RWPE1 (cell line): ENCODE results near the gene FNDC4.

Experiments used
- CTCF ChIA-PET: fragments of 350-600 bp; sonication (Branson Sonifier 250); formaldehyde crosslinking; extraction: SDS; loops from one replicate; lab custom pipeline; 2021; lab: Yijun Ruan, JAX
- POLR2A ChIA-PET: fragments of 400-600 bp; formaldehyde crosslinking; extraction: SDS; loops from one replicate; lab custom pipeline; 2020; ENCODE audit warnings: antibody characterized with exemption; ENCODE audit not compliant: low non-redundant PET; lab: Yijun Ruan, JAX
- DNase-seq: peaks from one replicate; pipeline ENCODE4 v3.0.0; 2012; ENCODE audit warnings: low spot score
- H3K27ac ChIP-seq: fragments of 450-650 bp; 2 replicates; pipeline ENCODE4 v1.5.1; 2017
- TF ChIP-seq, protein P1 (sequence below): fragments of 450-650 bp; conservative IDR thresholded peaks from 2 replicates; pipeline ENCODE4 v1.5.1; 2017; ENCODE audit warnings: low read depth, mild to moderate bottlenecking

Gene FNDC4

DNA sequence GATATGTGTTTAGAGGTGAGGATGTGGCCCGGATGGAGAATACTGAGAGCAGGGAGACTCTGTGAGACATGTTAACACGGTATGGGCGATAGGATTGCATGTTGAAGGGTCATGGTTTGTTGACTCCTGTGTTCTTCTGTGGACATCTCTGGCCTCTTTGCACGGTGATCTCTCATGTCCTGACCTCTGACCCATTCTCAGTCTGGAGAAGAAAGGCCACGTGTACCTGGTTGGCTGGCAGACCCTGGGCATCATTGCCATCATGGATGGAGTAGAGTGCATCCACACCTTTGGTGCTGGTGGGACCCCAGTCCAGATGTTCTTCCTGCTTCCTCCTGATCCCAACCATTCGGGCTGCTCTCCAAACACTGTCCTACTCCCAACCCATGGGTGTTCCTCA, 11.6 kb upstream of the FNDC4 start:
- H3K27ac ChIP-seq: no peak overlapping the region
- ChIA-PET POLR2A (no interaction called here), CTCF (no interaction called here)
- DNase-seq: no peak
- TF ChIP-seq, protein P1, sequence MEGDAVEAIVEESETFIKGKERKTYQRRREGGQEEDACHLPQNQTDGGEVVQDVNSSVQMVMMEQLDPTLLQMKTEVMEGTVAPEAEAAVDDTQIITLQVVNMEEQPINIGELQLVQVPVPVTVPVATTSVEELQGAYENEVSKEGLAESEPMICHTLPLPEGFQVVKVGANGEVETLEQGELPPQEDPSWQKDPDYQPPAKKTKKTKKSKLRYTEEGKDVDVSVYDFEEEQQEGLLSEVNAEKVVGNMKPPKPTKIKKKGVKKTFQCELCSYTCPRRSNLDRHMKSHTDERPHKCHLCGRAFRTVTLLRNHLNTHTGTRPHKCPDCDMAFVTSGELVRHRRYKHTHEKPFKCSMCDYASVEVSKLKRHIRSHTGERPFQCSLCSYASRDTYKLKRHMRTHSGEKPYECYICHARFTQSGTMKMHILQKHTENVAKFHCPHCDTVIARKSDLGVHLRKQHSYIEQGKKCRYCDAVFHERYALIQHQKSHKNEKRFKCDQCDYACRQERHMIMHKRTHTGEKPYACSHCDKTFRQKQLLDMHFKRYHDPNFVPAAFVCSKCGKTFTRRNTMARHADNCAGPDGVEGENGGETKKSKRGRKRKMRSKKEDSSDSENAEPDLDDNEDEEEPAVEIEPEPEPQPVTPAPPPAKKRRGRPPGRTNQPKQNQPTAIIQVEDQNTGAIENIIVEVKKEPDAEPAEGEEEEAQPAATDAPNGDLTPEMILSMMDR: no peak

GRCh38 chr2:27502142-27502541, 7.1 kb upstream of the FNDC4 start:
- ChIA-PET CTCF (no interaction called here), POLR2A (no interaction called here)
- TF ChIP-seq, protein P1: no peak
- no peak overlapping the region for H3K27ac ChIP-seq
- no peak for DNase-seq

- ChIA-PET CTCF (no interaction called here), POLR2A (no interaction called here)
- no peak overlapping the region for H3K27ac ChIP-seq
- no peak for DNase-seq
- TF ChIP-seq, protein P1: no peak
Observed at GRCh38 chr2:27501042-27501441, 6.0 kb upstream of the FNDC4 start.

DNA sequence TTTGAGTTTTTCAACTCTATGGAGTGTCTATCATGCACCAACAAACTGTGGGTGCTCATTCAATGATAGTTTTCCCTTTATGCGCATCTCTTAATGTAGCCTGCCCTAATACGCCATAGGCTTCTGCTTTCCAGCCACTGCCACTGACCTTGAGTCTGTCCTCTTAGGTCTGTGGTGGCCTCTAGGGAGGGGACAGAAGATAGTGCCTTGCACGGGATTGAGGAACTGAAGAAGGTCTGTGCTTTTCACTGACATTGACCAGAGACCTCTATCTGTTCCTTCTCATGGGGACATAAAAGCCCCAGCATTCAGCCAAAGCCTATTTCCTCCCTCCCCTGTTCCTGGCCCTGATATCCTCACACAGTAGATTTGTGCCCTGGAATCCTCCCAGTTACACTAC, 4.0 kb upstream of the FNDC4 start:
- H3K27ac ChIP-seq: no peak overlapping the region
- POLR2A ChIA-PET: no interaction called here
- CTCF ChIA-PET: no interaction called here
- no peak for DNase-seq
- TF ChIP-seq, protein P1: no peak

DNA sequence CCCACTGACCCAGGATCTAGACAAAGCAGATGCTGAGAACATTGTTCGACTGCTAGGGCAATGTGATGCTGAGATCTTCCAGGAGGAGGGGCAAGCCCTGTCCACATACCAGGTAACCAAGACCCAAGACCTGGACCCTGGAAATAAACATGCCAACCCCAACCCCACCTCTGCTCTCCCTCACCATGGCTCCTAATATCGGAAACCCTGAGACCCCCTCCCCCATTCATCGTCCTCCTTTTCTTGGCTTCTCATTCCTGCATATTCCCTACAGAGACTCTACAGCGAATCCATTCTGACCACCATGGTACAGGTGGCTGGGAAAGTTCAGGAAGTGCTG, 2.3 kb upstream of the FNDC4 start:
- DNase-seq: no peak
- no peak overlapping the region for H3K27ac ChIP-seq
- POLR2A ChIA-PET: no interaction called here
- TF ChIP-seq, protein P1: no peak
- CTCF ChIA-PET: no interaction called here

DNA sequence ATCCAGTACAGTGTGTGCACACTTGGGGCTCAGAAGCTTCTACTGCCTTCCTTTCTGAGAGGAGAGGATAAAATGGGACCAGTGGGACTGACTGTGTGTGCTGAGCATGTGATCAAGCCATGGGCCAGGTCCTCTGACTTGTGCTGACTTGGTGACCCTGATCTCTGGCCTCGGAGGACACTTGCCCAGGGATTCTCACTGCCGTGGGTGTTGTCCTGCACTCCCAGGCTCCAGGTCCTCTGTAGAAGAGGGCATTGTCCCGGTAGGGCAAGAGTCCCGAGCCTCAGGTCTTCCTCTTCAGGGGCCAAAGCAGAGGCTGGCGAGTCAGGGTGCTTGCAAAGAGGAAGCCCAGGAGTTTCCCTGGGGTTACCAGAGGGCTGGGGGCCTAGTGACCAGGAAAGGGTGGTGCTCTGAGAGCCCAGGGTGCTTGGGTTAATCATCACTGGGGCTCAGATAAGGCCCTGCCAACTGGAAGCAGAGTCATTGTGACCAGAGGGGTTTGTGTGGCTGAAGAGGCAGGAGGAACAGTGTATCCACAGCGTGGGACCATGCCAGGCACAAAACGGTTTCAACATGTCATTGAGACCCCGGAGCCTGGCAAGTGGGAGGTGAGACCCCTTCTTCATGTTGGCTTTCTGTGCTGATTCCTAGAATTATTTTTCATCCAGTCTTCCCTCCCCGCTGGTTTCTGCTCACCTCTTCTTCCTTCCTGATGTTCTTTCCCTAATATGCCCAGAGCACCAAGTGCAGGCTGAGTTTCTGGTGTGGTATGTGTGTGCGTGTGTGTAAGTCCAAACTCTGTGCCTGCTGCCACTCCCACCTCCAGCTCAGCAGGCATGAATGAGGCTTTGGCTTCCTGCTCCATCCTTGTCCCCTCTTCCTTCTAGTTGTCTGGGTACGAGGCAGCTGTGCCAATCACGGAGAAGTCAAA, 1.6 kb upstream of the FNDC4 start, which contains the start of gene GCKR:
Gene GCKR, plus strand, starts transcription at position 483 of the 931 bp plus-strand sequence. Its CDS starts 66 bp downstream, at position 549.
- ChIA-PET CTCF (no interaction called here), POLR2A (no interaction called here)
- no peak within 1 kb of the TSS for H3K27ac ChIP-seq
- DNase-seq: no peak
- TF ChIP-seq, protein P1: no peak
